Body of pancreas (tissue), 4 donors: Measurements from ENCODE around the gene MARK1.
"Not testable (repeated sequence)": the region's sequence is repeated elsewhere in the genome, so short reads cannot be mapped to it uniquely, and the experiment has no call there.

Experiments
- POLR2A ChIP-seq, 3 donors: fragments of 450-650 bp; IDR thresholded peaks; one replicate each; pipeline ENCODE4 v1.6.1; 2016; ENCODE audit warnings: antibody characterized with exemption in 3 of 3, mild to moderate bottlenecking in 2 of 3
- TF ChIP-seq, protein P1 (sequence below), 7 experiments: fragments of 450-650 bp in 4 of 7; fragments of 200-600 bp in 3 of 7; sonication (generic) in 3 of 7; IDR thresholded peaks; one replicate each; pipeline ENCODE4 v1.5.1; 2016 to 2019; ENCODE audit warnings: antibody characterized with exemption in 7 of 7

DNA sequence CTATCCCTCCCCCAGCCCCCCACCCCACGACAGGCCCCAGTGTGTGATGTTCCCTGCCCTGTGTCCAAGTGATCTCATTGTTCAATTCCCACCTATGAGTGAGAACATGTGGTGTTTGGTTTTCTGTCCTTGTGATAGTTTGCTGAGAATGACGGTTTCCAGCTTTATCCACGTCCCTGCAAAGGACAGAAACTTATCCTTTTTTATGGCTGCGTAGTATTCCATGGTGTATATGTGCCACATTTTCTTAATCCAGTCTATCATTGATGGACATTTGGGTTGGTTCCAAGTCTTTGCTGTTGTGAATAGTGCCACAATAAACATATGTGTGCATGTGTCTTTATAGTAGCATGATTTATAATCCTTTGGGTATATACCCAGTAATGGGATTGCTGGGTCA lies 77.7 kb downstream of the MARK1 start:
- TF ChIP-seq, protein P1, sequence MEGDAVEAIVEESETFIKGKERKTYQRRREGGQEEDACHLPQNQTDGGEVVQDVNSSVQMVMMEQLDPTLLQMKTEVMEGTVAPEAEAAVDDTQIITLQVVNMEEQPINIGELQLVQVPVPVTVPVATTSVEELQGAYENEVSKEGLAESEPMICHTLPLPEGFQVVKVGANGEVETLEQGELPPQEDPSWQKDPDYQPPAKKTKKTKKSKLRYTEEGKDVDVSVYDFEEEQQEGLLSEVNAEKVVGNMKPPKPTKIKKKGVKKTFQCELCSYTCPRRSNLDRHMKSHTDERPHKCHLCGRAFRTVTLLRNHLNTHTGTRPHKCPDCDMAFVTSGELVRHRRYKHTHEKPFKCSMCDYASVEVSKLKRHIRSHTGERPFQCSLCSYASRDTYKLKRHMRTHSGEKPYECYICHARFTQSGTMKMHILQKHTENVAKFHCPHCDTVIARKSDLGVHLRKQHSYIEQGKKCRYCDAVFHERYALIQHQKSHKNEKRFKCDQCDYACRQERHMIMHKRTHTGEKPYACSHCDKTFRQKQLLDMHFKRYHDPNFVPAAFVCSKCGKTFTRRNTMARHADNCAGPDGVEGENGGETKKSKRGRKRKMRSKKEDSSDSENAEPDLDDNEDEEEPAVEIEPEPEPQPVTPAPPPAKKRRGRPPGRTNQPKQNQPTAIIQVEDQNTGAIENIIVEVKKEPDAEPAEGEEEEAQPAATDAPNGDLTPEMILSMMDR (IDR thresholded peaks at IDR 0.05): not testable (repeated sequence)
- not testable (repeated sequence) for TF ChIP-seq POLR2A (IDR thresholded peaks at IDR 0.05)
